ENCODE measurements around the gene DNAH17.

The DNAH17 gene

GRCh38 chr17:78577296-78577695 is at the start of gene DNAH17:
DNAH17 (minus strand) TSS chr17:78577396; CDS start chr17:78575057, 2,339 bp downstream.
- DNase-seq (ENCODE audit: low read depth, low spot score): no peak

- DNase-seq (ENCODE audit: low read depth, low spot score): no peak
Observed at GRCh38 chr17:78624324-78625151, 47.3 kb upstream of the DNAH17 start.

- no peak for DNase-seq (ENCODE audit: low read depth, low spot score)
Observed at GRCh38 chr17:78623541-78623940, 46.3 kb upstream of the DNAH17 start.

- DNase-seq (ENCODE audit: low read depth, low spot score): no peak
Observed at GRCh38 chr17:78622491-78623265, 45.5 kb upstream of the DNAH17 start.

- no peak for DNase-seq (ENCODE audit: low read depth, low spot score)
Observed at GRCh38 chr17:78621720-78622490, 44.7 kb upstream of the DNAH17 start.

- DNase-seq (ENCODE audit: low read depth, low spot score): no peak
Observed at GRCh38 chr17:78620099-78620498, 42.9 kb upstream of the DNAH17 start.

- DNase-seq (ENCODE audit: low read depth, low spot score): no peak
Observed at GRCh38 chr17:78619334-78619733, 42.1 kb upstream of the DNAH17 start.

- no peak for DNase-seq (ENCODE audit: low read depth, low spot score)
Observed at GRCh38 chr17:78618264-78619066, 41.3 kb upstream of the DNAH17 start.

GRCh38 chr17:78617511-78618061 is 40.4 kb upstream of the DNAH17 start:
- DNase-seq (ENCODE audit: low read depth, low spot score): no peak

- no peak for DNase-seq (ENCODE audit: low read depth, low spot score)
Observed at GRCh38 chr17:78616946-78617345, 39.8 kb upstream of the DNAH17 start.

- DNase-seq (ENCODE audit: low read depth, low spot score): no peak
Observed at GRCh38 chr17:78615631-78616030, 38.4 kb upstream of the DNAH17 start.

- DNase-seq (ENCODE audit: low read depth, low spot score): no peak
Observed at GRCh38 chr17:78613416-78613815, 36.2 kb upstream of the DNAH17 start.

- DNase-seq (ENCODE audit: low read depth, low spot score): no peak
Observed at GRCh38 chr17:78611607-78612006, 34.4 kb upstream of the DNAH17 start.

GRCh38 chr17:78610951-78611511 is 33.8 kb upstream of the DNAH17 start:
- DNase-seq (ENCODE audit: low read depth, low spot score): no peak

- no peak for DNase-seq (ENCODE audit: low read depth, low spot score)
Observed at GRCh38 chr17:78609191-78609641, 32.0 kb upstream of the DNAH17 start.

- DNase-seq (ENCODE audit: low read depth, low spot score): no peak
Observed at GRCh38 chr17:78608804-78609186, 31.6 kb upstream of the DNAH17 start.

GRCh38 chr17:78608122-78608803 is 31.1 kb upstream of the DNAH17 start:
- no peak for DNase-seq (ENCODE audit: low read depth, low spot score)

- no peak for DNase-seq (ENCODE audit: low read depth, low spot score)
Observed at GRCh38 chr17:78607038-78607437, 29.8 kb upstream of the DNAH17 start.

- no peak for DNase-seq (ENCODE audit: low read depth, low spot score)
Observed at GRCh38 chr17:78605886-78606285, 28.7 kb upstream of the DNAH17 start.

GRCh38 chr17:78605429-78605828 is 28.2 kb upstream of the DNAH17 start:
- DNase-seq (ENCODE audit: low read depth, low spot score): no peak
